ENCODE measurements around the gene CAPN1. TPM values are rescaled to one million over a fixed set of nuclear protein-coding genes. Genes with fewer than 3 reads are reported as not detected.

Gene CAPN1
- total and polyA plus RNA-seq, 9 of the 15 experiments (the other 6 are each of a cell fraction or from before 2014, with no cell fraction given) = 3.5 to 199 (median 61.6) TPM

GRCh38 chr11:65181569-65182257 lies at the start of gene CAPN1 (continued):
- TF ChIP-seq, protein P1, sequence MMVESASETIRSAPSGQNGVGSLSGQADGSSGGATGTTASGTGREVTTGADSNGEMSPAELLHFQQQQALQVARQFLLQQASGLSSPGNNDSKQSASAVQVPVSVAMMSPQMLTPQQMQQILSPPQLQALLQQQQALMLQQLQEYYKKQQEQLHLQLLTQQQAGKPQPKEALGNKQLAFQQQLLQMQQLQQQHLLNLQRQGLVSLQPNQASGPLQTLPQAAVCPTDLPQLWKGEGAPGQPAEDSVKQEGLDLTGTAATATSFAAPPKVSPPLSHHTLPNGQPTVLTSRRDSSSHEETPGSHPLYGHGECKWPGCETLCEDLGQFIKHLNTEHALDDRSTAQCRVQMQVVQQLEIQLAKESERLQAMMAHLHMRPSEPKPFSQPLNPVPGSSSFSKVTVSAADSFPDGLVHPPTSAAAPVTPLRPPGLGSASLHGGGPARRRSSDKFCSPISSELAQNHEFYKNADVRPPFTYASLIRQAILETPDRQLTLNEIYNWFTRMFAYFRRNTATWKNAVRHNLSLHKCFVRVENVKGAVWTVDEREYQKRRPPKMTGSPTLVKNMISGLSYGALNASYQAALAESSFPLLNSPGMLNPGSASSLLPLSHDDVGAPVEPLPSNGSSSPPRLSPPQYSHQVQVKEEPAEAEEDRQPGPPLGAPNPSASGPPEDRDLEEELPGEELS (CRISPR knock-in tag; IDR thresholded peaks at IDR 0.05; ENCODE audit: borderline replicate concordance) = no peak
- TF ChIP-seq ZNF668 (CRISPR knock-in tag; IDR thresholded peaks at IDR 0.05) (no peak), ARID1B (IDR thresholded peaks at IDR 0.05) (peak; percentile 62), ZEB2 (IDR thresholded peaks at IDR 0.05) (no peak), ZNF695 (CRISPR knock-in tag; IDR thresholded peaks at IDR 0.05) (no peak), ILF3 (IDR thresholded peaks at IDR 0.05; ENCODE audit: borderline replicate concordance) (no peak), ETS2 (tag; IDR thresholded peaks at IDR 0.05; ENCODE audit: borderline replicate concordance, poor library complexity, severe bottlenecking) (no peak), SIN3A (IDR thresholded peaks at IDR 0.05; ENCODE audit: borderline replicate concordance in 2 of 2, control insufficient read depth in 1 of 2, low read depth in 2 of 2, low read length in 2 of 2) (peak in 1 of 2 experiments; percentile 80; a peak in 1 of 4 replicates), CHCHD3 (CRISPR knock-in tag; IDR thresholded peaks at IDR 0.05) (no peak), ARID3A (IDR thresholded peaks at IDR 0.05; ENCODE audit: borderline replicate concordance, low read depth, low read length) (no peak), DEAF1 (CRISPR knock-in tag; IDR thresholded peaks at IDR 0.05) (no peak)
- TF ChIP-seq, protein P2, sequence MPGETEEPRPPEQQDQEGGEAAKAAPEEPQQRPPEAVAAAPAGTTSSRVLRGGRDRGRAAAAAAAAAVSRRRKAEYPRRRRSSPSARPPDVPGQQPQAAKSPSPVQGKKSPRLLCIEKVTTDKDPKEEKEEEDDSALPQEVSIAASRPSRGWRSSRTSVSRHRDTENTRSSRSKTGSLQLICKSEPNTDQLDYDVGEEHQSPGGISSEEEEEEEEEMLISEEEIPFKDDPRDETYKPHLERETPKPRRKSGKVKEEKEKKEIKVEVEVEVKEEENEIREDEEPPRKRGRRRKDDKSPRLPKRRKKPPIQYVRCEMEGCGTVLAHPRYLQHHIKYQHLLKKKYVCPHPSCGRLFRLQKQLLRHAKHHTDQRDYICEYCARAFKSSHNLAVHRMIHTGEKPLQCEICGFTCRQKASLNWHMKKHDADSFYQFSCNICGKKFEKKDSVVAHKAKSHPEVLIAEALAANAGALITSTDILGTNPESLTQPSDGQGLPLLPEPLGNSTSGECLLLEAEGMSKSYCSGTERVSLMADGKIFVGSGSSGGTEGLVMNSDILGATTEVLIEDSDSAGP (CRISPR knock-in tag; IDR thresholded peaks at IDR 0.05) = no peak
- TF ChIP-seq, protein P3, sequence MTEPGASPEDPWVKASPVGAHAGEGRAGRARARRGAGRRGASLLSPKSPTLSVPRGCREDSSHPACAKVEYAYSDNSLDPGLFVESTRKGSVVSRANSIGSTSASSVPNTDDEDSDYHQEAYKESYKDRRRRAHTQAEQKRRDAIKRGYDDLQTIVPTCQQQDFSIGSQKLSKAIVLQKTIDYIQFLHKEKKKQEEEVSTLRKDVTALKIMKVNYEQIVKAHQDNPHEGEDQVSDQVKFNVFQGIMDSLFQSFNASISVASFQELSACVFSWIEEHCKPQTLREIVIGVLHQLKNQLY (CRISPR knock-in tag; conservative IDR thresholded peaks at IDR 0.05) = no peak
- TF ChIP-seq, protein P4, sequence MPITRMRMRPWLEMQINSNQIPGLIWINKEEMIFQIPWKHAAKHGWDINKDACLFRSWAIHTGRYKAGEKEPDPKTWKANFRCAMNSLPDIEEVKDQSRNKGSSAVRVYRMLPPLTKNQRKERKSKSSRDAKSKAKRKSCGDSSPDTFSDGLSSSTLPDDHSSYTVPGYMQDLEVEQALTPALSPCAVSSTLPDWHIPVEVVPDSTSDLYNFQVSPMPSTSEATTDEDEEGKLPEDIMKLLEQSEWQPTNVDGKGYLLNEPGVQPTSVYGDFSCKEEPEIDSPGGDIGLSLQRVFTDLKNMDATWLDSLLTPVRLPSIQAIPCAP (CRISPR knock-in tag; IDR thresholded peaks at IDR 0.05; ENCODE audit: borderline replicate concordance) = no peak

Data from K562 (cell line).